Measurements from ENCODE around the gene BCR. TPM values are rescaled to one million over a fixed set of nuclear protein-coding genes. Genes with fewer than 3 reads are reported as not detected.

The BCR gene
- polyA plus RNA-seq, 1 experiment = 24.0 TPM

- Histone ChIP-seq H3K27me3 (ENCODE audit: control insufficient read depth, insufficient read depth, low read length) (peaks cover 6% of the 10 kb centered on the region), H3K4me3 (ENCODE audit: low read depth, low read length) (no peak overlapping the region), H3K36me3 (ENCODE audit: control insufficient read depth, insufficient read depth, low read length) (no peaks in the 10 kb centered on the region)
- ChIA-PET CTCF (no interaction called here), POLR2A (no interaction called here)
- TF ChIP-seq CTCF (IDR thresholded peaks at IDR 0.05; ENCODE audit: insufficient read depth, low read depth, low read length) = no peak
- no peak for DNase-seq (ENCODE audit: low read depth)
Measured at GRCh38 chr22:23359583-23360123, 179.3 kb downstream of the BCR start.

GRCh38 chr22:23361676-23362075, 181.4 kb downstream of the BCR start:
- H3K27me3 ChIP-seq (ENCODE audit: control insufficient read depth, insufficient read depth, low read length) = peaks cover 6% of the 10 kb centered on the region
- CTCF ChIA-PET = interaction anchor here (1.4 kb wide), 1 partner anchor 24 kb away, joined by 4 read pairs; no protein-coding TSS in a partner anchor
- no peak overlapping the region for H3K4me3 ChIP-seq (ENCODE audit: low read depth, low read length)
- TF ChIP-seq CTCF (IDR thresholded peaks at IDR 0.05; ENCODE audit: insufficient read depth, low read depth, low read length) = no peak
- no peaks in the 10 kb centered on the region for H3K36me3 ChIP-seq (ENCODE audit: control insufficient read depth, insufficient read depth, low read length)
- POLR2A ChIA-PET = no interaction called here
- DNase-seq (ENCODE audit: low read depth) = no peak

- DNase-seq (ENCODE audit: low read depth) = no peak
- no peaks in the 10 kb centered on the region for H3K36me3 ChIP-seq (ENCODE audit: control insufficient read depth, insufficient read depth, low read length)
- peaks cover 9% of the 10 kb centered on the region for H3K27me3 ChIP-seq (ENCODE audit: control insufficient read depth, insufficient read depth, low read length)
- TF ChIP-seq CTCF (IDR thresholded peaks at IDR 0.05; ENCODE audit: insufficient read depth, low read depth, low read length) = no peak
- H3K4me3 ChIP-seq (ENCODE audit: low read depth, low read length) = no peak overlapping the region
- ChIA-PET POLR2A (no interaction called here), CTCF (interaction anchor here (0.6 to 1.3 kb wide), 2 partner anchors 22 to 128 kb away, joined by 3 to 4 read pairs; no protein-coding TSS in a partner anchor)
Measured at GRCh38 chr22:23363683-23364082, 183.4 kb downstream of the BCR start.

- CTCF ChIA-PET = interaction anchor here (1.3 kb wide), 1 partner anchor 21 kb away, joined by 4 read pairs; no protein-coding TSS in a partner anchor
- POLR2A ChIA-PET = no interaction called here
- no peaks in the 10 kb centered on the region for H3K36me3 ChIP-seq (ENCODE audit: control insufficient read depth, insufficient read depth, low read length)
- no peak for DNase-seq (ENCODE audit: low read depth)
- no peak for TF ChIP-seq CTCF (IDR thresholded peaks at IDR 0.05; ENCODE audit: insufficient read depth, low read depth, low read length)
- peaks cover 13% of the 10 kb centered on the region for H3K27me3 ChIP-seq (ENCODE audit: control insufficient read depth, insufficient read depth, low read length)
- no peak overlapping the region for H3K4me3 ChIP-seq (ENCODE audit: low read depth, low read length)
Measured at GRCh38 chr22:23364389-23364788, 184.1 kb downstream of the BCR start.

GRCh38 chr22:23365524-23365923, 185.2 kb downstream of the BCR start:
- CTCF ChIA-PET = no interaction called here

More at GRCh38 chr22:23365524-23365923, 185.2 kb downstream of the BCR start:
- TF ChIP-seq CTCF (IDR thresholded peaks at IDR 0.05; ENCODE audit: insufficient read depth, low read depth, low read length) = no peak
- POLR2A ChIA-PET = no interaction called here
- no peak overlapping the region for H3K4me3 ChIP-seq (ENCODE audit: low read depth, low read length)
- DNase-seq (ENCODE audit: low read depth) = no peak
- H3K27me3 ChIP-seq (ENCODE audit: control insufficient read depth, insufficient read depth, low read length) = peaks cover 17% of the 10 kb centered on the region
- no peaks in the 10 kb centered on the region for H3K36me3 ChIP-seq (ENCODE audit: control insufficient read depth, insufficient read depth, low read length)
